HG03103 (cell line): Measurements from ENCODE around the gene HINT1.
A peak's percentile ranks its signal among the peaks of the same experiment; 100 is the strongest.
"Not testable (repeated sequence)": the region's sequence is repeated elsewhere in the genome, so short reads cannot be mapped to it uniquely, and the experiment has no call there.

Experiments
- ATAC-seq: cut with Tn5 transposase; IDR thresholded peaks from one replicate; pipeline ENCODE4 v1.9.1; 2021; ENCODE audit warnings: low read depth; ENCODE audit not compliant: unreplicated experiment

Gene HINT1

GRCh38 chr5:131165119-131165727 is at the start of gene HINT1:
Gene HINT1, minus strand, starts transcription at chr5:131165256. Its CDS starts 51 bp downstream, at chr5:131165205.
- peak; percentile 75 for ATAC-seq

- no peak for ATAC-seq
Observed at GRCh38 chr5:131214609-131215227, 49.7 kb upstream of the HINT1 start.

GRCh38 chr5:131212471-131213021 is 47.5 kb upstream of the HINT1 start:
- ATAC-seq: no peak

- no peak for ATAC-seq
Observed at GRCh38 chr5:131211669-131212068, 46.6 kb upstream of the HINT1 start.

- no peak for ATAC-seq
Observed at GRCh38 chr5:131210151-131210510, 45.1 kb upstream of the HINT1 start.

GRCh38 chr5:131209506-131210150 is 44.6 kb upstream of the HINT1 start:
- peak; percentile 91 for ATAC-seq

GRCh38 chr5:131209175-131209505 is 44.1 kb upstream of the HINT1 start:
- no peak for ATAC-seq

- ATAC-seq: no peak
Observed at GRCh38 chr5:131206772-131207171, 41.7 kb upstream of the HINT1 start.

- ATAC-seq: no peak
Observed at GRCh38 chr5:131206061-131206460, 41.0 kb upstream of the HINT1 start.

- no peak for ATAC-seq
Observed at GRCh38 chr5:131204964-131205363, 39.9 kb upstream of the HINT1 start.

- ATAC-seq: no peak
Observed at GRCh38 chr5:131200560-131200959, 35.5 kb upstream of the HINT1 start.

GRCh38 chr5:131198625-131199024 is 33.6 kb upstream of the HINT1 start:
- ATAC-seq: no peak

- ATAC-seq: no peak
Observed at GRCh38 chr5:131196331-131196730, 31.3 kb upstream of the HINT1 start.

GRCh38 chr5:131195696-131196095 is 30.6 kb upstream of the HINT1 start:
- ATAC-seq: no peak

- ATAC-seq: no peak
Observed at GRCh38 chr5:131194725-131195124, 29.7 kb upstream of the HINT1 start.

- not testable (repeated sequence) for ATAC-seq
Observed at GRCh38 chr5:131193897-131194296, 28.8 kb upstream of the HINT1 start.

- no peak for ATAC-seq
Observed at GRCh38 chr5:131193106-131193505, 28.1 kb upstream of the HINT1 start.

GRCh38 chr5:131186561-131187256 is 21.7 kb upstream of the HINT1 start:
- ATAC-seq: no peak

- no peak for ATAC-seq
Observed at GRCh38 chr5:131185523-131186104, 20.6 kb upstream of the HINT1 start.

- ATAC-seq: no peak
Observed at GRCh38 chr5:131182839-131183238, 17.8 kb upstream of the HINT1 start.

GRCh38 chr5:131180407-131180806 is 15.4 kb upstream of the HINT1 start:
- no peak for ATAC-seq
